Mucosa of gallbladder (tissue), 1 donor: ENCODE data around the gene TSPAN9. TPM values are rescaled to one million over a fixed set of nuclear protein-coding genes. Genes with fewer than 3 reads are reported as not detected.

Experiments
- DNase-seq: peaks from one replicate; pipeline ENCODE4 v3.0.0-alpha.2; 2020; ENCODE audit warnings: low spot score
- total RNA-seq: library from RNA; stranded (reverse); gene quantifications from one replicate; pipeline ENCODE4 v1.2.1, GENCODE V29; 2021
- donor health status: DM: no; HTN: no; CAD: no.

TSPAN9 gene
- total RNA-seq, 1 donor from 2014 or later: 38.7 TPM

- DNase-seq: peak; percentile 45
These were observed 128.8 kb downstream of the TSPAN9 start for GRCh38 chr12:3205742-3206519.

- no peak for DNase-seq
These were observed 129.4 kb downstream of the TSPAN9 start for GRCh38 chr12:3206536-3207072.

DNA sequence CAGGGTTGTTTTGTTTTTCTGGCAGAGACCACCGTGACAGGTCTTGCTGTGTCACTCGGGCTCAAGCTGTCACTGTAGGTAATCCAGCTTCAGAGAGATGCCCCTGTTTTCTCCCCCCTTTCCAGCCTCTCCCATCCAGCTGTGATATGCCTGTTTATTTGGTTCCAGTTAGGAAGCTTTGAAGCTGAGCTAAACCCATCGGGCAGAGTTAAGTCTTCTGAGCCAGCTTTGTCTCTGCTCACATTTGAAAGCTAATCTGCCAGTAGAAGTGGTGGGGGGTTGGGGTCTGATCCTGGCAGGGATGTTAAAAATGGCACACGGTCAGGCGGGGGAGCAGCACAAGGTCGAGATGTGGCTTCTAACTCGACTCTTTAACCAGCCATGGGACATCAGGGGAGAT is 130.0 kb downstream of the TSPAN9 start:
- DNase-seq: no peak

DNA sequence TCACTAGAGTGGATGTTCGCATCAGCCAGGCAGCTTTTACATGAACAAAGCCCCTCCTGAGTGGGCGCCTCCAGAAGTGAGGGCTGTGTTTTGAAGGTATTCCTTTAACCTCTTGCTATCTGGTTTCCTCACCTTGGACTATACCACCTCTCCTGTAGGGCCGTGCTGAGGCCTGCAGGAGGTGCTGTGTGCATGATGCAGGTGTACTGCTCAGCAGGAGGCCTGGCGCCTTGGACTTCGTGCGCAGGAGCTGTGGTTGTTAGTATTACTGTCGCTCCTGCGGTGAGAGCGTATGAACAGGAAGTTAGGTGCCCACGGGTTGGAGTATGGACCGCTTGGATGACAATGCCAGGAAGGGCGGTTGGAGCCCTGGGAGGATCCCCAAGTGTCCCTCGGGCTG is 130.7 kb downstream of the TSPAN9 start:
- DNase-seq: peak; percentile 25

- no peak for DNase-seq
These were observed 136.0 kb downstream of the TSPAN9 start for GRCh38 chr12:3213188-3213587.

- no peak for DNase-seq
These were observed 136.6 kb downstream of the TSPAN9 start for GRCh38 chr12:3213768-3214167.

DNA sequence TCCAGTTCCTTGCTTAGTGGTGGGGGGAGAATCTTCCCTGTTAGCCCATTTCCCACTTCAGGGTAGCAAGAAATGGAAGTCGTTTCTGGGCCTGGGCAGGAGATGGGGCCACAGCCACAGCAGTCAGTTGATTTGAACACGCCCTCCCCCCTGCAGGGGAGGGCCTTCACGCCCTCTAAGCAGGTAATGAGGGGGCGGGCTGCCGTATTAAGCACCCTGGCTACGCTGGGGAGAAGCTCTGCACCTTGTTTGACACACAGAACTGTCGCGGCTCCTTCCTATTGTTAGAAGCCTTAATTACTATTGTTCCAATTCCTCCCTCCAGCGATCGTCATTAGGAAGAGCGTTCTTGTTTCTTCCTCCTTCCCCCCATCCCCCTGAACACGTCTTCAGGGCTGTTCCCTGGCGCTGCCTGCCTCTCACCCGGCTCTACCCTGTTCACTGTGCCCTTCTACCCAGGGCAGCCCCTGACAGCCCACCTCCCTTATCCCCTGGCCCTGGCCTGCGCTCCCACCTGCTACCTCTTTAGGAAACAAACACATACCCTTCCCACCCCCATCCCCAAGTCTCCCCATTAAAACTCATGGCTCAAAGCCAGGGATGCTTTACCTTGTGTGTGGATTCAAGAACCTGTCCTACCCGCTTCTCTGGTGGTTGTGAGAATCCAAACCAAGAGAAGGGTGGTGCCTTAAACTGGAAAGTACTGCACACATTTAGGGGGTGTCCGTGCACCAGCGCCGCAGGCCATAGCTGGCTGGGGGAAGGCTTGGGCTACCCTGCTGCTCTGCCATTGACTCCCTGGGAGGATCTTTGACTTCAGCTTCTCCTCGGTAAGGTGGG is 137.6 kb downstream of the TSPAN9 start:
- DNase-seq: no peak

DNA sequence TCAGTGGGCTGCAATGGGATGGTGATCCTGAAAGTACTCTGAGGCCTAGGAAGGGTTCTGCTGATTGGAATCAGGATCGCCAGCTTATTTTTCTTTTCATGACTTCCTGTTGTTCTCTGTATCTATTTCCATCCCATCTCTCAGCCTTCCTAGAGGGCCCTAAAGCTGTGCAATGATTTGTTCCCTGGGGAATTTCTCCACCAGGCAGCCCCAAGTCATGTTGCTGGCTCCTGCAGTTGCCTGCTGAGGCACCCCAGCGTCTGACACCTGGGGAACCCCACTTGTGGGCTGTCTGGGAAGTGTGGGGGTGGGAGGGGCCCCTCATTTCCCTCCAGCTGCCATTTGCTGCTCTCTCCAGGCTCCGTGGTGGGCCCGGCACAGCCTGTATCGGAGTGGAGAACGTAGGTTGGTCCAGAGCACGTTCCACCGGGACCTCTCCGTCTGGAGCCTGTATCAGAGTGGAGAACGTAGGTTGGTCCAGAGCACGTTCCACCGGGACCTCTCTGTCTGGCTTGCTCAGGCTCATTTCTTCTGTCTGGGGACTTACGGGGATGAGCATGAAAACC is 138.3 kb downstream of the TSPAN9 start:
- DNase-seq: no peak

DNA sequence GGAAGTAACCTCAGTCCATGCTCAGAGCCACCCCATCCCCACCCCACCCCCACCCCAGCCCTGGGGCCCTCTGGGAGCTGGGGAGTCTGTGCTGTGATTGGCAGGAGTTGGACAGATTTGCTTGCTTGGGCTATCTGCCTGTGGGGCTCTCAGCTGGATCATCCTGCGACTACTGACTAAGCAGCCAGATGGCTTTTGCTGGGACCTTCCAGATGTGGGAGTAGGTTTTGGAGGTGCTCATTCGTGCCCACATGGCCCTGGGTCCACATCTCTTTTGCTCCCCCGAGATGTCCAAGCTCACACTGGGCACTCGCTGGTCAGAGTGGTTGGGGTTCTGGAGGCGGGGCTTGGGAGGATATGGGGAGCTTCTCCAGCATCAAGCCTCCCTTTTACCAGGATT is 138.9 kb downstream of the TSPAN9 start:
- DNase-seq: no peak

- no peak for DNase-seq
These were observed 139.8 kb downstream of the TSPAN9 start for GRCh38 chr12:3216726-3217682.

DNA sequence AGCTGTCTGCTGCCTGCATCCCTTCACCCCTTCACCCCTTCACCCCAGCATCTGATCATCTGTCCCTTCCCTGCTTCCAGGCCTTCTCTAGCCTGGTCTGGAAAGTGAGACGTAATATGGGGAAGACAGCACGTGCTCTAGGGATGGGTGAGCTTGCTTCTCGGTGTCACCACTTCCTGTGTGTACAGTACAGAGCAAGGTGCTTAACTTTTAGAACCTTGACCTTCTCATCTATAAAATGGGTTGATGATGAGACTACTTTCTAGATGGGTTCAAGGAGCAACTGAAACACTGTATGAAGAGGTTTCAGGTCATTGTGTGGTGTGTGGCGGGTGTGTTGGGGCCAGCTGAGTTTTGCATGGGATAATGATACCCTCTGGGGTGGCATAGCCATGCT is 140.5 kb downstream of the TSPAN9 start:
- no peak for DNase-seq

GRCh38 chr12:3218228-3219171 is 141.3 kb downstream of the TSPAN9 start:
- peak; percentile 38 for DNase-seq

- no peak for DNase-seq
These were observed 142.1 kb downstream of the TSPAN9 start for GRCh38 chr12:3219233-3219632.

DNA sequence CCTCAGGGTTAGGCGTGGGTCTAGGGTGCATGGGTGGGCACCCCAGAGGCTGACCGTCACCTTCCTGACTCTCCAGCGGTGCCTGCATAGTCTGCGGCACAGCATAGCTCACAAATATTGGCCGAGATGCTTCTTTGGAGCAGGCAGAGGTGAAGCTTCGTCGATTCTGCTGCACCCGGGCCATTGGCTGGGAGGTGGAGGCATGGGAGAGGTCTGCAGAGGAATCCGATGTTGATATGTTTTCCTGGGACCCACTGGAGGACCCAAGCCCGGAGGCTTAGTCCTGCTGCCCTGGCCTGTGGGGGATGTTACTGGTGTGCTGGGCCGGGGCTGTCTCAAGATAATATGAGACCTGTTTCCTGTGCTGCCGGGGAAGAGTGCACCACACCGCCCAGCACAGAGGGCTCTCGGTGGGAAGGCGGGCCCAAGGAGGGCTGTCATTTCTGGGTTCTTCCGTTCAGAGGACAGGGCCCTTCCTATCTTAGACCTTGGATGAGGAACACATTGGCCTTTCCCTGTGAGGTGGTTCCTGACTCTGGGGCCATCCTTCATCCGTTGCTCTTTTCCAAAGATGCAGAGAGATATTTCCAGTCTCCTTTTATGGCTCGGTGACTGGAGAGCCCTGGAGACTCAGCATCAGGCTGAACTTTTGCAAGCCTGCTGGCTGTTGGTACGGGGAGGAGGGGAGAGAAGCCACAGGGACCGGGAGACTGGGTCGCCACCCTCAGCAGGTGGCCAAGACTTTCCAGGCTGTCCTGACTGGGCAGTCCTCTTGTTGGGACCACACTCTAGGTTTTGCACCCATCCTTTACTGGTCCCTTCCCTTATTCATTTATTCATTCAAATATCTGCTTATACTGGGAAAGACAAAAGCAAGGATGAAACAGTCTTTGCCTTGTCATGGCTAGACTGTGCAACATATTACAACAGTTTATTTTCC is 143.5 kb downstream of the TSPAN9 start:
- no peak for DNase-seq

GRCh38 chr12:3222306-3222705 is 145.1 kb downstream of the TSPAN9 start:
- no peak for DNase-seq

- no peak for DNase-seq
These were observed 145.8 kb downstream of the TSPAN9 start for GRCh38 chr12:3222979-3223378.

- no peak for DNase-seq
These were observed 146.7 kb downstream of the TSPAN9 start for GRCh38 chr12:3223601-3224529.

DNA sequence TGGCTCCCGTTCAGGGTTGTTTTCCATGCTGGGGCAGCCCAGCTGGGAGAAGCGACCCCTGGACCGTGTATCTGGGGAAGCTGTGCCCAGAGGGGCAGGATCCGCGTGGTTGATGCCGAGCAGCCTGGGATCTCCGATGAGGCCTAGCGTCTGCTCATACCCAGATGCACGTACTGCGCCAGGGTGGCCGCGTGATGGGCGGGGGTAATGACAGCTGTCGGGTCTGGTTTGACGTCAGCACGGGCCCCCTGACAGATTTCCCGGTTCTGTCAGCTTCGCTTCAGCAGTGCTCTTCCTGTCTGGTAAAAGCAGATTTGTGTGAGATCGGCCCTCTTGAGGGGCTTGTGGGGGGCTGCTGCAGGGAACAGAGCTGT is 147.3 kb downstream of the TSPAN9 start:
- DNase-seq: no peak
